ENCODE data around the gene P4HA3.

The P4HA3 gene

GRCh38 chr11:74226907-74227306 lies 84.5 kb downstream of the P4HA3 start:
- Histone ChIP-seq H3K4me2 (ENCODE audit: insufficient read depth, low read length) (no peak overlapping the region), H3K27me3 (ENCODE audit: insufficient read depth, low read length, poor library complexity) (no peaks in the 10 kb centered on the region), H3K4me3 (ENCODE audit: low read depth in 1 of 2, low read length in 2 of 2) (no peak overlapping the region), H3K9ac (ENCODE audit: low read depth, low read length) (no peak overlapping the region), H3K4me1 (ENCODE audit: insufficient read depth, low read length) (peaks cover 1% of the 10 kb centered on the region), H4K20me1 (ENCODE audit: insufficient read depth, low read length) (no peaks in the 10 kb centered on the region), H3K9me3 (ENCODE audit: insufficient read depth, low read length, severe bottlenecking) (no peaks in the 10 kb centered on the region), H3K79me2 (ENCODE audit: insufficient read depth, low read length) (no peaks in the 10 kb centered on the region), H3K36me3 (ENCODE audit: insufficient read depth, low read length) (peaks cover 27% of the 10 kb centered on the region), H2AFZ (ENCODE audit: low read depth, low read length) (no peak overlapping the region), H3K27ac (ENCODE audit: low read length) (no peak overlapping the region)
- ATAC-seq (ENCODE audit: insufficient read depth, low read depth) (no peak), DNase-seq (no peak)
- TF ChIP-seq EZH2 (IDR thresholded peaks at IDR 0.05; ENCODE audit: borderline replicate concordance, low read depth, low read length, severe bottlenecking) = no peak
- TF ChIP-seq CTCF (IDR thresholded peaks at IDR 0.05; ENCODE audit: borderline replicate concordance, extremely low read depth, low read length, poor library complexity, severe bottlenecking) = no peak

GRCh38 chr11:74225565-74225964 lies 85.9 kb downstream of the P4HA3 start:
- ATAC-seq (ENCODE audit: insufficient read depth, low read depth) (no peak), DNase-seq (no peak)
- no peaks in the 10 kb centered on the region for H3K9me3 ChIP-seq (ENCODE audit: insufficient read depth, low read length, severe bottlenecking)
- TF ChIP-seq CTCF (IDR thresholded peaks at IDR 0.05; ENCODE audit: borderline replicate concordance, extremely low read depth, low read length, poor library complexity, severe bottlenecking) (no peak), EZH2 (IDR thresholded peaks at IDR 0.05; ENCODE audit: borderline replicate concordance, low read depth, low read length, severe bottlenecking) (no peak)
- no peaks in the 10 kb centered on the region for H3K27me3 ChIP-seq (ENCODE audit: insufficient read depth, low read length, poor library complexity)
- no peaks in the 10 kb centered on the region for H3K79me2 ChIP-seq (ENCODE audit: insufficient read depth, low read length)
- no peak overlapping the region for H3K4me2 ChIP-seq (ENCODE audit: insufficient read depth, low read length)
- peaks cover 20% of the 10 kb centered on the region for H3K36me3 ChIP-seq (ENCODE audit: insufficient read depth, low read length)
- no peak overlapping the region for H3K9ac ChIP-seq (ENCODE audit: low read depth, low read length)
- H3K4me3 ChIP-seq (ENCODE audit: low read depth in 1 of 2, low read length in 2 of 2) = no peak overlapping the region
- no peaks in the 10 kb centered on the region for H3K4me1 ChIP-seq (ENCODE audit: insufficient read depth, low read length)
- H2AFZ ChIP-seq (ENCODE audit: low read depth, low read length) = no peak overlapping the region
- H4K20me1 ChIP-seq (ENCODE audit: insufficient read depth, low read length) = no peaks in the 10 kb centered on the region
- no peak overlapping the region for H3K27ac ChIP-seq (ENCODE audit: low read length)

- H3K27ac ChIP-seq (ENCODE audit: low read length) = no peak overlapping the region
- H3K9me3 ChIP-seq (ENCODE audit: insufficient read depth, low read length, severe bottlenecking) = no peaks in the 10 kb centered on the region
- H2AFZ ChIP-seq (ENCODE audit: low read depth, low read length) = no peak overlapping the region
- H3K4me3 ChIP-seq (ENCODE audit: low read depth in 1 of 2, low read length in 2 of 2) = no peak overlapping the region
- no peak overlapping the region for H3K4me2 ChIP-seq (ENCODE audit: insufficient read depth, low read length)
- peaks cover 11% of the 10 kb centered on the region; the same call in 1 of the 2 replicates for H3K36me3 ChIP-seq (ENCODE audit: insufficient read depth, low read length)
- DNase-seq (no peak), ATAC-seq (ENCODE audit: insufficient read depth, low read depth) (no peak)
- no peak overlapping the region for H3K9ac ChIP-seq (ENCODE audit: low read depth, low read length)
- H3K27me3 ChIP-seq (ENCODE audit: insufficient read depth, low read length, poor library complexity) = no peaks in the 10 kb centered on the region
- H3K79me2 ChIP-seq (ENCODE audit: insufficient read depth, low read length) = no peaks in the 10 kb centered on the region
- H3K4me1 ChIP-seq (ENCODE audit: insufficient read depth, low read length) = no peaks in the 10 kb centered on the region
- H4K20me1 ChIP-seq (ENCODE audit: insufficient read depth, low read length) = no peaks in the 10 kb centered on the region
- TF ChIP-seq EZH2 (IDR thresholded peaks at IDR 0.05; ENCODE audit: borderline replicate concordance, low read depth, low read length, severe bottlenecking) = no peak
Observed at GRCh38 chr11:74221816-74222215, 89.6 kb downstream of the P4HA3 start.

- no peaks in the 10 kb centered on the region for H3K9me3 ChIP-seq (ENCODE audit: insufficient read depth, low read length, severe bottlenecking)
- DNase-seq = no peak
Observed at GRCh38 chr11:74220376-74220775, 91.1 kb downstream of the P4HA3 start.

More at GRCh38 chr11:74220376-74220775, 91.1 kb downstream of the P4HA3 start:
- Histone ChIP-seq H4K20me1 (ENCODE audit: insufficient read depth, low read length) (no peaks in the 10 kb centered on the region), H2AFZ (ENCODE audit: low read depth, low read length) (no peak overlapping the region), H3K79me2 (ENCODE audit: insufficient read depth, low read length) (no peaks in the 10 kb centered on the region), H3K4me2 (ENCODE audit: insufficient read depth, low read length) (no peak overlapping the region), H3K9ac (ENCODE audit: low read depth, low read length) (no peak overlapping the region), H3K4me3 (ENCODE audit: low read depth in 1 of 2, low read length in 2 of 2) (no peak overlapping the region), H3K36me3 (ENCODE audit: insufficient read depth, low read length) (peaks cover 6% of the 10 kb centered on the region; the same call in 1 of the 2 replicates), H3K27me3 (ENCODE audit: insufficient read depth, low read length, poor library complexity) (no peaks in the 10 kb centered on the region), H3K27ac (ENCODE audit: low read length) (no peak overlapping the region), H3K4me1 (ENCODE audit: insufficient read depth, low read length) (no peaks in the 10 kb centered on the region)
- no peak for ATAC-seq (ENCODE audit: insufficient read depth, low read depth)
- TF ChIP-seq CTCF (IDR thresholded peaks at IDR 0.05; ENCODE audit: borderline replicate concordance, extremely low read depth, low read length, poor library complexity, severe bottlenecking) (no peak), EZH2 (IDR thresholded peaks at IDR 0.05; ENCODE audit: borderline replicate concordance, low read depth, low read length, severe bottlenecking) (no peak)
